ENCODE data around the gene APCDD1. TPM values are rescaled to one million over a fixed set of nuclear protein-coding genes. Genes with fewer than 3 reads are reported as not detected.

The APCDD1 gene
- polyA plus RNA-seq, 2 donors = 16.2 to 43.1 TPM

Other genes with a start within 250 kb of the APCDD1 start
- 10 to 100 TPM; 12.4 to 13.2 TPM for gene NAPG, start 71.4 kb downstream of the APCDD1 start, polyA plus RNA-seq

All from esophagus (tissue), 2 donors.